Gastroesophageal sphincter (tissue), 4 donors: Measurements from ENCODE around the gene ZNF783. TPM values are rescaled to one million over a fixed set of nuclear protein-coding genes. Genes with fewer than 3 reads are reported as not detected.
"Not testable (repeated sequence)": the region's sequence is repeated elsewhere in the genome, so short reads cannot be mapped to it uniquely, and the experiment has no call there.

Experiments used
- ATAC-seq: fragments of 150-250 bp; one replicate; pipeline ENCODE4 v1.9.1; 2016; ENCODE audit warnings: mild to moderate bottlenecking, moderate library complexity
- H3K27ac ChIP-seq, 4 donors: fragments of 200-600 bp; sonication (generic) in 3 of 4; 1 replicate in 3 of 4; 2 replicates in 1 of 4; pipeline ENCODE4 v1.5.1; 2016 to 2019
- H3K27me3 ChIP-seq: fragments of 200-600 bp; sonication (generic); one replicate; pipeline ENCODE4 v1.5.1; 2019
- H3K36me3 ChIP-seq, 2 donors: fragments of 200-600 bp; sonication (generic); one replicate each; pipeline ENCODE4 v1.5.1; 2019; ENCODE audit warnings: control low read depth in 1 of 2
- H3K4me1 ChIP-seq, 3 donors: fragments of 200-600 bp; sonication (generic); 1 replicate in 2 of 3; 2 replicates in 1 of 3; pipeline ENCODE4 v1.5.1; 2016 to 2019; ENCODE audit warnings: control low read depth in 2 of 3
- H3K4me3 ChIP-seq, 2 donors: fragments of 200-600 bp; sonication (generic); one replicate each; pipeline ENCODE4 v1.5.1; 2019; ENCODE audit warnings: mild to moderate bottlenecking in 1 of 2, moderate library complexity in 1 of 2
- H3K9me3 ChIP-seq, 3 donors: fragments of 200-600 bp; sonication (generic); one replicate each; pipeline ENCODE4 v1.5.1; 2017 to 2019; ENCODE audit warnings: control low read depth in 2 of 3
- CTCF ChIP-seq, 4 experiments: fragments of 200-600 bp in 2 of 4; fragments of 450-650 bp in 2 of 4; sonication (generic) in 1 of 4; IDR thresholded peaks; one replicate each; pipeline ENCODE4 v1.5.1; 2017 to 2019; ENCODE audit warnings: antibody characterized with exemption in 4 of 4, mild to moderate bottlenecking in 2 of 4, moderate library complexity in 2 of 4
- EP300 ChIP-seq: sonication (generic); formaldehyde crosslinking; IDR thresholded peaks from one replicate; pipeline ENCODE4 v1.6.1; 2017; ENCODE audit warnings: antibody characterized with exemption, mild to moderate bottlenecking
- POLR2A ChIP-seq, 2 donors: fragments of 450-650 bp; IDR thresholded peaks; one replicate each; pipeline ENCODE4 v1.6.1; 2017; ENCODE audit warnings: antibody characterized with exemption in 2 of 2, mild to moderate bottlenecking in 2 of 2, moderate library complexity in 1 of 2
- POLR2AphosphoS5 ChIP-seq: sonication (generic); formaldehyde crosslinking; IDR thresholded peaks from one replicate; pipeline ENCODE4 v1.6.1; 2017; ENCODE audit warnings: antibody characterized with exemption
- WGBS, 2 donors: methylation state at CpG; one replicate each; pipeline ENCODE4 v1.1.5; 2018; ENCODE audit warnings: low coverage in 1 of 2; 5-methylcytosine and 5-hydroxymethylcytosine counted together
- total RNA-seq, 4 donors: library from RNA; depleted of rRNA; stranded (reverse); fragments of >200 nt; gene quantifications; one replicate each; pipeline ENCODE4 v1.1.0, GENCODE V29; 2016

The ZNF783 gene
- total RNA-seq, 4 donors from 2014 or later: 8.5 to 17.0 (median 13.1) TPM

- Histone ChIP-seq H3K4me1 (peaks cover 0 to 19% (median 6%) of the 10 kb centered on the region in 3 donors), H3K36me3 (peaks cover 0 to 76% of the 10 kb centered on the region in 2 donors), H3K27me3 (no peaks in the 10 kb centered on the region), H3K27ac (no peak overlapping the region), H3K9me3 (no peaks in the 10 kb centered on the region), H3K4me3 (no peak overlapping the region)
- no peak for ATAC-seq
- 95 to 100% methylated on average over 4 to 5 of the region's 8 CpGs for WGBS, 2 donors
- TF ChIP-seq EP300: no peak
- no peak for TF ChIP-seq POLR2A (IDR thresholded peaks at IDR 0.05)
- TF ChIP-seq CTCF (IDR thresholded peaks at IDR 0.05): no peak
- TF ChIP-seq POLR2AphosphoS5: no peak
Measured at GRCh38 chr7:149267733-149268132, 5.7 kb downstream of the ZNF783 start.

GRCh38 chr7:149274424-149274823 lies 12.4 kb downstream of the ZNF783 start:
- not testable (repeated sequence) for H3K27ac ChIP-seq, H3K9me3 ChIP-seq, ATAC-seq, H3K27me3 ChIP-seq, H3K4me1 ChIP-seq, H3K4me3 ChIP-seq
- WGBS, 2 donors: 87 to 100% methylated on average over 1 to 8 of the region's 8 CpGs
- H3K36me3 ChIP-seq: peaks cover 0 to 95% of the 10 kb centered on the region in 2 donors

GRCh38 chr7:149277871-149278270 lies 15.9 kb downstream of the ZNF783 start:
- Histone ChIP-seq H3K27ac (no peak overlapping the region), H3K4me1 (no peaks in the 10 kb centered on the region), H3K27me3 (no peaks in the 10 kb centered on the region), H3K36me3 (peaks cover 0 to 96% of the 10 kb centered on the region in 2 donors), H3K4me3 (no peak overlapping the region), H3K9me3 (no peaks in the 10 kb centered on the region)
- no peak for ATAC-seq
- WGBS, 2 donors: 83 to 91% methylated on average over 5 to 9 of the region's 9 CpGs
- TF ChIP-seq EP300: no peak
- no peak for TF ChIP-seq CTCF (IDR thresholded peaks at IDR 0.05)
- TF ChIP-seq POLR2AphosphoS5: no peak
- TF ChIP-seq POLR2A (IDR thresholded peaks at IDR 0.05): no peak

DNA sequence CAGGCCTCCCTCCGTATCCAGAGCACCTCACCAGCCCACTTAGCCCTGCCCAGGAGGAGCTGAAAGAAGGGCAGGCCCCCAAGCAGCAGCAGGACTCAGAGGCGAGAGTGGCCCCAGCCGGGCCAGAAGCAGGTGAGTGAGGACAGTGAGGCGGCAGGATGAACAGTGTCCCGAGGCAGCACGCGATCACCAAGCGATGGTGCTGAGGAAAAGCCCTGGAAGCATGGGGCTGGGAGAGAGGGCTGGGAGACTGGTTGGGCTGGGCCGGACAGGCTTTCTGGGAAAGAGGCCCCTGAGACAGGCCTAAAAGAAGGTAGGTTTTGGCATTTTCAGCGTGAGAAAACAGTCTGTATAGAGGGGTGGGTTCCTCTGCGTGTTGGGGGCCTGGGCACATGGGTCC lies 16.4 kb downstream of the ZNF783 start:
- Histone ChIP-seq H3K4me1 (no peaks in the 10 kb centered on the region), H3K36me3 (peaks cover 0 to 93% of the 10 kb centered on the region in 2 donors), H3K4me3 (no peak overlapping the region), H3K27me3 (no peaks in the 10 kb centered on the region), H3K27ac (no peak overlapping the region), H3K9me3 (no peaks in the 10 kb centered on the region)
- ATAC-seq: no peak
- TF ChIP-seq CTCF (IDR thresholded peaks at IDR 0.05) (no peak), POLR2AphosphoS5 (no peak), EP300 (no peak), POLR2A (IDR thresholded peaks at IDR 0.05) (no peak)
- 95 to 96% methylated on average over 4 to 5 of the region's 11 CpGs for WGBS, 2 donors

GRCh38 chr7:149279111-149279743 lies 17.2 kb downstream of the ZNF783 start:
- 83 to 96% methylated on average over 3 to 5 of the region's 17 CpGs for WGBS, 2 donors

More at GRCh38 chr7:149279111-149279743, 17.2 kb downstream of the ZNF783 start:
- ATAC-seq: no peak
- Histone ChIP-seq H3K4me3 (no peak overlapping the region), H3K27me3 (no peaks in the 10 kb centered on the region), H3K27ac (no peak overlapping the region), H3K9me3 (no peaks in the 10 kb centered on the region), H3K4me1 (no peaks in the 10 kb centered on the region), H3K36me3 (peaks cover 0 to 89% of the 10 kb centered on the region in 2 donors)
- TF ChIP-seq EP300 (no peak), CTCF (IDR thresholded peaks at IDR 0.05) (no peak), POLR2A (IDR thresholded peaks at IDR 0.05) (no peak), POLR2AphosphoS5 (no peak)
